OCI-LY7 (cell line): ENCODE data around the gene ITLN1.

Experiments
- EZH2phosphoT487 ChIP-seq: fragments of 200-600 bp; sonication (generic); IDR thresholded peaks from 2 replicates; pipeline ENCODE4 v1.6.1; 2018; ENCODE audit warnings: low read depth, borderline replicate concordance, mild to moderate bottlenecking, mixed run types, antibody characterized with exemption, low read length, moderate library complexity, mixed read lengths
- TF ChIP-seq, protein P1 (sequence below): fragments of 200-600 bp; sonication (generic); conservative IDR thresholded peaks from 2 replicates; pipeline ENCODE4 v1.5.1; 2014; ENCODE audit warnings: mild to moderate bottlenecking, antibody characterized with exemption, low read length, moderate library complexity, mixed read lengths

GRCh38 chr1:160905617-160905989 is 20.6 kb upstream of the ITLN1 start:
- TF ChIP-seq, protein P1, sequence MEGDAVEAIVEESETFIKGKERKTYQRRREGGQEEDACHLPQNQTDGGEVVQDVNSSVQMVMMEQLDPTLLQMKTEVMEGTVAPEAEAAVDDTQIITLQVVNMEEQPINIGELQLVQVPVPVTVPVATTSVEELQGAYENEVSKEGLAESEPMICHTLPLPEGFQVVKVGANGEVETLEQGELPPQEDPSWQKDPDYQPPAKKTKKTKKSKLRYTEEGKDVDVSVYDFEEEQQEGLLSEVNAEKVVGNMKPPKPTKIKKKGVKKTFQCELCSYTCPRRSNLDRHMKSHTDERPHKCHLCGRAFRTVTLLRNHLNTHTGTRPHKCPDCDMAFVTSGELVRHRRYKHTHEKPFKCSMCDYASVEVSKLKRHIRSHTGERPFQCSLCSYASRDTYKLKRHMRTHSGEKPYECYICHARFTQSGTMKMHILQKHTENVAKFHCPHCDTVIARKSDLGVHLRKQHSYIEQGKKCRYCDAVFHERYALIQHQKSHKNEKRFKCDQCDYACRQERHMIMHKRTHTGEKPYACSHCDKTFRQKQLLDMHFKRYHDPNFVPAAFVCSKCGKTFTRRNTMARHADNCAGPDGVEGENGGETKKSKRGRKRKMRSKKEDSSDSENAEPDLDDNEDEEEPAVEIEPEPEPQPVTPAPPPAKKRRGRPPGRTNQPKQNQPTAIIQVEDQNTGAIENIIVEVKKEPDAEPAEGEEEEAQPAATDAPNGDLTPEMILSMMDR, result no peak
- no peak for TF ChIP-seq EZH2phosphoT487
